GM12891 (cell line): ENCODE data around the gene CRTC3.

Experiments used
- PAX5 ChIP-seq: IDR thresholded peaks from 2 replicates; pipeline ENCODE4 v1.6.1; 2011; ENCODE audit warnings: low read length, moderate library complexity, mild to moderate bottlenecking; ENCODE audit not compliant: insufficient read depth, severe bottlenecking
- POLR2A ChIP-seq: IDR thresholded peaks from 2 replicates; pipeline ENCODE4 v1.6.1; 2011; ENCODE audit warnings: low read depth, low read length, control low read depth
- POLR2AphosphoS5 ChIP-seq: IDR thresholded peaks from 2 replicates; pipeline ENCODE4 v1.6.1; 2011; ENCODE audit warnings: low read depth, low read length, control low read depth
- POU2F2 ChIP-seq: IDR thresholded peaks from 2 replicates; pipeline ENCODE4 v1.6.1; 2011; ENCODE audit warnings: low read depth, mild to moderate bottlenecking, control low read depth, low read length, moderate library complexity
- SPI1 ChIP-seq: IDR thresholded peaks from 2 replicates; pipeline ENCODE4 v1.6.1; 2011; ENCODE audit warnings: low read depth, low read length, control low read depth
- TAF1 ChIP-seq: IDR thresholded peaks from 2 replicates; pipeline ENCODE4 v1.6.1; 2011; ENCODE audit warnings: low read depth, low read length, control low read depth

DNA sequence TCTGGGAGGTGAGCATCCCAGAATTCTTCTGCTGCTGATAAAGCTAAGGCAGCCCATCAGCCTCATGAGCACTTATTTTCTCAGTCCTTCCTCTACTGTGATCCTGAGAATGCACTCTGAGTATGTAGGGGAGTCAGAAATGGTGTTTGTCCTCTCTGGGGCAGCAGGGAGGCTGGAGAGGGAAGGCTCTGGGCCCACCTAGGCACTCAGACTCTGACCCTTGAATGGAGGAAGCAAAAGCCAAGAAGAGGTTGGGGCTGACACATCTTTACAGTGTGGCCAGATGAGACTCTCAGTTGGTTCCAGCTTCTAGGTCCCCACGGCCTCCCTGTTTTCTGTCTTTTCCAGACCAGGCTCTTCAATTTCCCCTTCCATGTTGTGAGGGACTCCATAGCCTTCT lies 151.3 kb downstream of the CRTC3 start:
- TF ChIP-seq TAF1, result no peak
- TF ChIP-seq POLR2A, result no peak
- no peak for TF ChIP-seq POLR2AphosphoS5
- no peak for TF ChIP-seq PAX5
- TF ChIP-seq SPI1, result no peak
- no peak for TF ChIP-seq POU2F2
